Vagina (tissue), 2 donors: ENCODE results near the gene C10orf62. TPM values are rescaled to one million over a fixed set of nuclear protein-coding genes. Genes with fewer than 3 reads are reported as not detected.

Experiments used
- DNase-seq, 2 donors: peaks; one replicate each; pipeline ENCODE4 v3.0.0-alpha.2; 2017; ENCODE audit errors: extremely low spot score in 2 of 2
- H3K27ac ChIP-seq: fragments of 200-600 bp; sonication (generic); one replicate; pipeline ENCODE4 v1.5.1; 2019
- H3K27me3 ChIP-seq: fragments of 200-600 bp; sonication (generic); one replicate; pipeline ENCODE4 v1.5.1; 2019
- H3K36me3 ChIP-seq, 2 donors: fragments of 200-600 bp; sonication (generic); one replicate each; pipeline ENCODE4 v1.5.1; 2017 to 2019
- H3K4me1 ChIP-seq: fragments of 200-600 bp; sonication (generic); one replicate; pipeline ENCODE4 v1.5.1; 2019
- H3K4me3 ChIP-seq, 2 donors: fragments of 200-600 bp; sonication (generic); 1 replicate in 1 of 2; 2 replicates in 1 of 2; pipeline ENCODE4 v1.5.1; 2016 to 2019
- H3K9me3 ChIP-seq: fragments of 200-600 bp; sonication (generic); one replicate; pipeline ENCODE4 v1.5.1; 2019
- CTCF ChIP-seq, 3 experiments: fragments of 450-650 bp in 2 of 3; fragments of 200-600 bp in 1 of 3; sonication (generic) in 1 of 3; IDR thresholded peaks; one replicate each; pipeline ENCODE4 v1.5.1; 2017 to 2019; ENCODE audit warnings: antibody characterized with exemption in 3 of 3, mild to moderate bottlenecking in 2 of 3, moderate library complexity in 2 of 3
- POLR2A ChIP-seq, 2 donors: fragments of 450-650 bp; IDR thresholded peaks; one replicate each; pipeline ENCODE4 v1.6.1; 2017; ENCODE audit warnings: antibody characterized with exemption in 2 of 2, mild to moderate bottlenecking in 2 of 2, moderate library complexity in 2 of 2
- POLR2AphosphoS5 ChIP-seq, 2 donors: sonication (generic); formaldehyde crosslinking; IDR thresholded peaks; one replicate each; pipeline ENCODE4 v1.9.0; 2017; ENCODE audit warnings: antibody characterized with exemption in 2 of 2, mild to moderate bottlenecking in 2 of 2, low read depth in 1 of 2; ENCODE audit not compliant: insufficient read depth in 1 of 2
- intact Hi-C: fragments of 100-400 bp; cut with DNase I; formaldehyde crosslinking; loops from one replicate; pipeline ENCODE4 v1.15.1; 2023
- total RNA-seq: library from RNA; depleted of rRNA; stranded (reverse); fragments of >200 nt; gene quantifications from one replicate; pipeline ENCODE4 v1.2.3, GENCODE V29; 2016

The C10orf62 gene
- total RNA-seq, 1 donor from 2014 or later, result not detected

GRCh38 chr10:97607095-97607636 is 17.6 kb downstream of the C10orf62 start:
- no peaks in the 10 kb centered on the region for H3K9me3 ChIP-seq
- no peaks in the 10 kb centered on the region for H3K4me1 ChIP-seq
- H3K36me3 ChIP-seq, result no peaks in the 10 kb centered on the region
- no peak for DNase-seq
- no peak for TF ChIP-seq POLR2AphosphoS5 (IDR thresholded peaks at IDR 0.05; ENCODE audit: insufficient read depth in 1 of 2, low read depth in 1 of 2)
- no peak for TF ChIP-seq CTCF (IDR thresholded peaks at IDR 0.05)
- no peak for TF ChIP-seq POLR2A (IDR thresholded peaks at IDR 0.05)
- H3K4me3 ChIP-seq, result no peak overlapping the region
- no peak overlapping the region for H3K27ac ChIP-seq
- H3K27me3 ChIP-seq, result no peaks in the 10 kb centered on the region
- intact Hi-C loops, result no loop called here

GRCh38 chr10:97608991-97609561 is 19.6 kb downstream of the C10orf62 start:
- intact Hi-C loops, result no loop called here
- H3K9me3 ChIP-seq, result no peaks in the 10 kb centered on the region
- DNase-seq, result no peak
- no peak overlapping the region for H3K27ac ChIP-seq
- TF ChIP-seq CTCF (IDR thresholded peaks at IDR 0.05) (no peak), POLR2AphosphoS5 (IDR thresholded peaks at IDR 0.05; ENCODE audit: insufficient read depth in 1 of 2, low read depth in 1 of 2) (no peak), POLR2A (IDR thresholded peaks at IDR 0.05) (no peak)
- no peaks in the 10 kb centered on the region for H3K36me3 ChIP-seq
- H3K4me1 ChIP-seq, result no peaks in the 10 kb centered on the region
- H3K27me3 ChIP-seq, result no peaks in the 10 kb centered on the region
- H3K4me3 ChIP-seq, result no peak overlapping the region

GRCh38 chr10:97611473-97611872 is 22.0 kb downstream of the C10orf62 start:
- no peak for DNase-seq
- TF ChIP-seq POLR2AphosphoS5 (IDR thresholded peaks at IDR 0.05; ENCODE audit: insufficient read depth in 1 of 2, low read depth in 1 of 2), result no peak
- no peak for TF ChIP-seq CTCF (IDR thresholded peaks at IDR 0.05)
- no peak for TF ChIP-seq POLR2A (IDR thresholded peaks at IDR 0.05)

GRCh38 chr10:97612386-97612785 is 22.9 kb downstream of the C10orf62 start:
- no peaks in the 10 kb centered on the region for H3K27me3 ChIP-seq
- TF ChIP-seq CTCF (IDR thresholded peaks at IDR 0.05), result peak in 2 of 3 experiments; percentile 47 to 52
- no peak for TF ChIP-seq POLR2A (IDR thresholded peaks at IDR 0.05)
- TF ChIP-seq POLR2AphosphoS5 (IDR thresholded peaks at IDR 0.05; ENCODE audit: insufficient read depth in 1 of 2, low read depth in 1 of 2), result peak in 1 of 2 donors; percentile 64
- no peaks in the 10 kb centered on the region for H3K9me3 ChIP-seq
- no peaks in the 10 kb centered on the region for H3K4me1 ChIP-seq
- no peak overlapping the region for H3K4me3 ChIP-seq
- no peak for DNase-seq
- no peaks in the 10 kb centered on the region for H3K36me3 ChIP-seq
- no peak overlapping the region for H3K27ac ChIP-seq
- intact Hi-C loops, result loop anchor here (5.0 kb wide), 1 partner anchor 40 kb away; the partner anchor contains the start of gene ANKRD2

More at GRCh38 chr10:97611473-97611872, 22.0 kb downstream of the C10orf62 start:
- H3K27ac ChIP-seq, result no peak overlapping the region
- H3K36me3 ChIP-seq, result no peaks in the 10 kb centered on the region
- H3K4me1 ChIP-seq, result no peaks in the 10 kb centered on the region
- H3K9me3 ChIP-seq, result no peaks in the 10 kb centered on the region
- H3K4me3 ChIP-seq, result no peak overlapping the region
- no peaks in the 10 kb centered on the region for H3K27me3 ChIP-seq
- intact Hi-C loops, result loop anchor here (5.0 kb wide), 1 partner anchor 39 kb away; the partner anchor contains the start of gene ANKRD2

GRCh38 chr10:97618285-97618684 is 28.8 kb downstream of the C10orf62 start:
- no peak overlapping the region for H3K4me3 ChIP-seq
- H3K27me3 ChIP-seq, result no peaks in the 10 kb centered on the region
- no peak overlapping the region for H3K27ac ChIP-seq
- no peaks in the 10 kb centered on the region for H3K36me3 ChIP-seq
- intact Hi-C loops, result no loop called here
- TF ChIP-seq POLR2AphosphoS5 (IDR thresholded peaks at IDR 0.05; ENCODE audit: insufficient read depth in 1 of 2, low read depth in 1 of 2) (no peak), POLR2A (IDR thresholded peaks at IDR 0.05) (no peak), CTCF (IDR thresholded peaks at IDR 0.05) (no peak)
- no peaks in the 10 kb centered on the region for H3K4me1 ChIP-seq
- H3K9me3 ChIP-seq, result no peaks in the 10 kb centered on the region
- no peak for DNase-seq
